Left hindlimb (tissue), 1 donor: ENCODE data around the gene CD37.
"Not testable (repeated sequence)": the region's sequence is repeated elsewhere in the genome, so short reads cannot be mapped to it uniquely, and the experiment has no call there.

Experiments
- DNase-seq: peaks from one replicate; pipeline ENCODE4 v3.0.0-alpha.2; 2018

Gene CD37

DNA sequence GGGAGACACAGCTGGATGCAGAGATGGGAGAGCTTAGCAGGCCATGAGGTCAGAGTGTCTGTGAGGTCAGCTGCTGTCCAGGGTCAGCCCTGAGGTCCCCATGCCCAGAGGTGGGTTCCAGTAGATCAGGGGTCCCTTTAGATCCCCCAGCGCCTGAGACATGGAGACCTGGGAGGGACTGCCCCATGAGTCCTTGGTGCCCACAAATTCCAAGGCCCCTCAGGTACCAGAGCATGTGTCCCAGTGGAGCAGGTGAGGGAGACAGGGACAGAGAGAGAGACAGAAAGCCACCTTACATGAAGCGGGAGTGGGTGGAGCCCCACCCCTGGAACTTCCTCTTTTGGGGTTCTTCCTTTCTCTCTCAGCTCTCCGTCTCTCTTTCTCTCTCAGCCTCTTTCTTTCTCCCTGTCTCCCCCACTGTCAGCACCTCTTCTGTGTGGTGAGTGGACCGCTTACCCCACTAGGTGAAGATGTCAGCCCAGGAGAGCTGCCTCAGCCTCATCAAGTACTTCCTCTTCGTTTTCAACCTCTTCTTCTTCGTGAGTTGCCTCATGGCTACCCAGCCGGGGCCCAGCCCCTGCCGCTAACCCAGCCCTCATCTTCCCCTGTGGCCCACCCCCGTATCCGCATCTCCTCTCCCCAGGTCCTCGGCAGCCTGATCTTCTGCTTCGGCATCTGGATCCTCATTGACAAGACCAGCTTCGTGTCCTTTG, at the start of gene CD37:
Gene CD37, plus strand, starts transcription at position 336 of the 713 bp plus-strand sequence. Its CDS starts 135 bp downstream, at position 471.
- DNase-seq: no peak

DNA sequence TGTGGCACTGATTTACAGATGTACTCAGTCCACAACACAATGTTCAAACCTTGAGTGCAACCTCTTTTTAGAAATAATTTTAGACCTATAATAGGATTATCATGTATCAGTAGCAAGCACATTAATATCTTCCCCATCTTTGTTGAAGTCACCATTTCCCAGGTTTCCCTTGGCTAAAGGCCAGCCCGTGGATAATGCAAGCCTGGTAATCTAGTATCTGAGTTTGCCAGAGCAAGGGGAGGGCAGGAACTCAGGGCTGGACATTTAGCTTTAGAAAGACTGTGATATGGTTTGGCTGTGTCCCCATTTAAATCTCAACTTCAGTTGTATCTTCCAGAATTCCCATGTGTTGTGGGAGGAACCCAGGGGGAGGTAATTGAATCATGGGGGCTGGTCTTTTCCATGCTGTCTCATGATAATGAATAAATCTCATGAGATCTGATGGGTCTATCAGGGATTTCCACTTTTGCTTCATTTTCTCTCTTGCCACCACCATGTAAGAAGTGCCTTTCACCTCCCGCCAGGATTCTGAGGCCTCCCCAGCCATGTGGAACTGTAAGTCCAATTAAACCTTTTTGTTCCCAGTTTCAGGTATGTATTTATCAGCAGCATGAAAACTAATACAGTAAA, 48.0 kb upstream of the CD37 start:
- DNase-seq: no peak

GRCh38 chr19:49288205-49288604, 47.0 kb upstream of the CD37 start:
- DNase-seq: not testable (repeated sequence)

DNA sequence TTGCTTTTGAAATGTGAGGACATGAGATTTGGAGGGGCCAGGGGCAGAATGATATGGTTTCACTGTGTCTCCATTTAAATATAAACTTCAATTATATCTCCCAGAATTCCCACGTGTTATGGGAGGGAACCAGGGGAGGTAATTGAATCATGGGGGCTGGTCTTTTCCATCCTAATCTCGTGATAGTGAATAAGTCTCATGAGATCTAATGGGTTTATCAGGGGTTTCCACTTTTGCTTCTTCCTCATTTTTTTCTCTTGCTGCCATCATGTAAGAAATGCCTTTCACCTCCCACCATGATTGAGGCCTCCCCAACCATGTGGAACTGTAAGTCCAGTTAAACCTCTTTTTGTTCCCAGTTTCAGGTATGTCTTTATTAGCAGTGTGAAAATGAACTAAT, 45.9 kb upstream of the CD37 start:
- not testable (repeated sequence) for DNase-seq

GRCh38 chr19:49290517-49290916, 44.7 kb upstream of the CD37 start:
- no peak for DNase-seq

- DNase-seq: no peak
Observed at GRCh38 chr19:49294401-49294800, 40.8 kb upstream of the CD37 start.

GRCh38 chr19:49295208-49295880, 39.9 kb upstream of the CD37 start:
- no peak for DNase-seq

- no peak for DNase-seq
Observed at GRCh38 chr19:49297403-49297802, 37.8 kb upstream of the CD37 start.

- DNase-seq: not testable (repeated sequence)
Observed at GRCh38 chr19:49298653-49299052, 36.6 kb upstream of the CD37 start.

- peak; percentile 49 for DNase-seq
Observed at GRCh38 chr19:49301165-49301865, 33.9 kb upstream of the CD37 start.

DNA sequence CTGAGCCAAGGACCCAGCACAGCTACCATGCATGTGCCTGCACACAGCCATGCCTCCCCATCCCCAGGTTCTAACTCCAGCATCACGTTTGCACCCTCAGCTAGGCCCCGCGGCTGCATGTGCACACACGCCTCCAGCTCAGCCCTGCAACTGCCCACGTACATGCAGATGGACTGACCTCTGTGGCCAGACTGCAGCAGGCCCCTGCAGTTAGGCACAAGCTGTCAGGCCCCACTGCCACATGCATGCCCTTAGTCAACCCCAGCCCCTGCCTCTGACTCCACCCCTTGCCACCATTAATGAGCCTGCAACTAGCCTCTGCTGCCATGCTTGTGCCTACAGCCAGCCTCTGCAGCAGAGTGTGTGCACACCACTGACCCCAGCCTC, 33.3 kb upstream of the CD37 start:
- DNase-seq: no peak

- not testable (repeated sequence) for DNase-seq
Observed at GRCh38 chr19:49306734-49307133, 28.5 kb upstream of the CD37 start.

- no peak for DNase-seq
Observed at GRCh38 chr19:49309087-49309486, 26.1 kb upstream of the CD37 start.

- DNase-seq: no peak
Observed at GRCh38 chr19:49315111-49315510, 20.1 kb upstream of the CD37 start.

DNA sequence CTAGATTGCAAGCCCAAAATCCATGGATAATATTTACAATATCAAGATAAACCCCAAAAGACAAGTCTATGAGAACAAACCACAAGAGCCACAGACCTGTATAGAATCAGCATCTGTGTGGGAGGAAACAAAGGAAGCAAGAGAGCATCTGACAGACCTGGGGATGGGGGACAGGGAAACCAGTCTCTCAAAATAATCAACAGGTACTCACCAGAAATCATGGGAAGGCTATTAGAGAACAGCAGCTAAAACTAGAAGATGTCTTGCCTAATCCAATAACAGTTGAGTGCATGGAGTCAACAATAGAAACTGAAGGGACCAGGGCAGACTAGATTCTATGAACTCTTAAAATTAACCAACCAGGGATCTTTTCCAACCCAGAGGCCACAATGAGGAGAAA, 18.9 kb upstream of the CD37 start:
- DNase-seq: no peak

GRCh38 chr19:49318296-49318695, 16.9 kb upstream of the CD37 start:
- no peak for DNase-seq

DNA sequence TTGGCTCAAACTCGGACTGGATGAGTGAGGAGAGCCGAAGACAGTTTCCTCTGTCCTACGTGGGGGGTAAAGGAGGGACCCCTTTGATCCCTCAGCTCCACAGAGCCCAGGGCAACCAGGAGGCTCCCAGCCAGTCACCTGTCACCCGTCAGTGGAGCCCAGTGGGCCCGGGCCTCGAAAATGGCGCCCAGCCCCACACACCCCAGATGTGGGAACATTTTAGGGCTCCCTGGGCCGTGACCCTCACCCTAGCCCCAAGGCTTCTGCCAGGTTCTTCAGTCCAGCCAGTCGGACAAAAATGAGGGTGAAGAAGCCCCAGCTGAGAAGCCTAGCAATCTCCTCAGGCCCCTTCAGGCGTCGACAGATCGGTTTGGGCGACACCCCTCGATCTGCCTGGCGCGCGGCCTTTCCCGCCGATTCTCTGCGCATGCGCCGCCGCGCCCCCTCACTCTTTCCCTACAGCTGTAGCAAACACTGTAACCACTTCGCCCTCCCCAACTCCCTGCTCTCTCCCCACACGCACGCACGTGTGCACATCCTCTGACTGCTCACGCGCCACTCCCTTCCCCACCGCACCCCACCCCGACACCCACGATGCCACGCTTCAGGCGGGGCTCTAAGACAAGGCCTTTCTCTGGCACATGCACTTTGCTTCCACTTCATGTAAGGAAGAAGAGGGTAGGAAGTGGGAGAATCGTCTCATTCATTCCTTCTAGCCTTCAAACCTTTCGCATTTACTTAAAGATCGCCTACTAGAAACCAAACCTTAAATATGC, 10.2 kb upstream of the CD37 start, which contains the start of gene SLC6A16:
Gene SLC6A16, minus strand, starts transcription at position 391 of the 776 bp plus-strand sequence. CDS start 13,844 bp downstream, outside the sequence.
- DNase-seq: no peak

GRCh38 chr19:49325756-49326155, 9.4 kb upstream of the CD37 start:
- DNase-seq: not testable (repeated sequence)

DNA sequence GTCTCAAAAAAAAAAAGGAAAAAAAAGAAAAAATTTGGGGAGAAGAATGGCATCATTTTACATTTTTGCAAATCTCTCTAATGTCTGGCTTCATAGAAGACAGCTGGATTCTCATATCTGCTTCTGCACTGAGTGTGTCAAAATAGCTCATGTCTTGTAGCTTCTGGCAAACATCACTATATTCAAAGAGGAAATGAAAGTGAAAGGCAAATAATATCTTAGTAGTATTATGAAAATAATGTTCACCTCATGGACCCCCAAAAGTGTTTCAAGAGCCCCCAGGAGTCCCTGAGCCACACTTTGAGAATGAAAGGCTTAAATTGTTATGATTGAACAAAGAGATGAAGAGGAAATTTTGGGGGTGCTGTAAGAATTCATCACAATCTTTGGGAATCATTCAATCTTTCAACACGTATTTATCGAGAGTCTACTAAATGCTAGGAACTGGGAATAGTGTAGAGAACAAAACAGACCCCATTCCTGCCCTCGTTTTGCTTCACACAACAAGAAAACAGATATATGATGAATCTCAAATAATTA, 9.0 kb upstream of the CD37 start:
- DNase-seq: no peak

DNA sequence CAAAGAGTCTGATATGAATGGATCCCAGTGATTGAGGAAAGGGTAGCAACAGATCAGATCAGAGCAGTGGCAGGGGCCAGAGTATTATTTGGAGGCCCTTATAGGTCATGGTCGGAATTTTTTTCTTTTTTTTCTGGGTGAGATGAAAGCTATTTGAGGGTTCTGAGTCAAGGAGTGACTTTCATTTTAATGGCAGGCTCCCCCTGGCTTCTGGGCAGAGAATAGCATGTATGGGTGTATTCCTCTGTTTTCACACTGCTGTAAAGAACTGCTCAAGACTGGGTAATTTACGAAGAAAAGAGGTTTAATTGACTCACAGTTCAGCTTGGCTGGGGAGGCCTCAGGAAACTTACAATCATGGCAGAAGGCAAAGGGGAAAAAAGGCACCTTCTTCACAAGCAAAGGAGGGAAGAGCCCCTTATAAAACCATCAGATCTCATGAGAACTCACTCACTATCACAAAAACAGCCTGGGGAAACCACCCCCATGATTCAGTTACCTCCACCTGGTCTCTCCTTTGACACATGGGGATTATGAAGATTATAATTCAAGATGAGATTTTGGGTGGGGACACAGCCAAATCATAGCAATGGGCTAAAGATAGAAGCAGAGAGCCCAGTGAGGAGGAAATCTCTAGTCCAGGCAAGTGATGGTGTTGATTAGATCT, 7.2 kb upstream of the CD37 start:
- DNase-seq: no peak

DNA sequence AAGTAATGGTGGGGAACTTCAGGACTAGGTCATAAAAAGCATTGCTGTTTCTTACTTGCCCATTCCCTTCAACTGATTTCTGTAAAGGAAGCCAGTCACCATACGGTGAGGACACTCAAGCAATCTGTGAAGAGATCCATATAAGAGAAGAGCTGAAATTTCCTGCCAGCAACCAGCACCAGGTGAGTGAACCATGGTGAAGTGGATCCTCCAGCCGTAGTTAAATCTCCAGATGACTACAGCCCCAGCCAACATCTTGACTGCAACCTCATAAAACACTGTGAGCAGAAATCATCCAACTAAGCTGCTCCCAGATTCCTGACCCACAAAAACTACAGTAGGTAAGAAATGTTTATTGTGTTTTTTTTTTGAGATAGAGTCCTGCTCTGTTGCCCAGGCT, 6.5 kb upstream of the CD37 start:
- no peak for DNase-seq

DNA sequence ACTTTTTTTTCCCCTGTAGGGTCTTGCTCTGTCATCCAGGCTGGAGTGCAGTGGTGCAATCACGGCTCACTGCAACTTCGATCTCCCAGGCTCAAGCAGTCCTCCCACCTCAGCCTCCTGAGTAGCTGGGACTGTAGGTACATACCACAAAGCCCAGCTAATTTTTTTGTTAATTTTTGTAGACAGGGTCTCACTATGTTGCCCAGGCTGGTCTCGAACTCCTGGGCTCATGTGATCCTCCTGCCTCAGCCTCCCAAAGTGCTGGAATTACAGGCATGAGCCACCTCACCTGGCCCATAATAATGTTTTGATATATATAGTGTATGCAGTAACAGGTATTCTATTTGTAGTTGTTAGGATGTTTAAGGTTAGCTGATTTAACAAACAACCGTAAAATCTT, 4.0 kb upstream of the CD37 start:
- not testable (repeated sequence) for DNase-seq
